ENCODE measurements around the gene RASGRF1. TPM values are rescaled to one million over a fixed set of nuclear protein-coding genes. Genes with fewer than 3 reads are reported as not detected.
"Not testable (repeated sequence)": the region's sequence is repeated elsewhere in the genome, so short reads cannot be mapped to it uniquely, and the experiment has no call there.

RASGRF1 gene
- polyA plus RNA-seq, 1 donor (not counting 4 experiments of a cell fraction or from before 2014, with no cell fraction given), result 0.08 TPM

DNA sequence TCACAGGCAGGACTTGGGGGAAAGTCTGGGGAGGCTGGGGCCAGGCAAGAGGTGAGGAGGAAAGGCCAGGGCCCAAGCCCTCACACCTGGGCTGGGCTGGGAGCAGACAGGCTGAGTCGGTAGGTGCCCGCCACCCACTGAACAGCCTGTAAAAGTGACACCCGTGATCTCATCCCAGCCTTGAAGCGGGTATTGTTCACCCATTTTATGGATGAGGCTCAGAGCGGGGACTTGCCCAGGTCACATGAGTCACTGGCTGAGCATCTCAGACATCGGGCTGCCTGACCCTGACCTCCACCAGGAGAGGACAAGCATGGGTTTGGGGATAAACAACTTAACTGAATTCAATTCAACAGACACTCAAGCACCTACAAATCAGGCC, 93.7 kb downstream of the RASGRF1 start:
- FAIRE-seq (no peak), DNase-seq (ENCODE audit: low read depth, low spot score) (no peak)
- no peak for TF ChIP-seq EZH2 (IDR thresholded peaks at IDR 0.05; ENCODE audit: low read length)
- TF ChIP-seq, protein P1, sequence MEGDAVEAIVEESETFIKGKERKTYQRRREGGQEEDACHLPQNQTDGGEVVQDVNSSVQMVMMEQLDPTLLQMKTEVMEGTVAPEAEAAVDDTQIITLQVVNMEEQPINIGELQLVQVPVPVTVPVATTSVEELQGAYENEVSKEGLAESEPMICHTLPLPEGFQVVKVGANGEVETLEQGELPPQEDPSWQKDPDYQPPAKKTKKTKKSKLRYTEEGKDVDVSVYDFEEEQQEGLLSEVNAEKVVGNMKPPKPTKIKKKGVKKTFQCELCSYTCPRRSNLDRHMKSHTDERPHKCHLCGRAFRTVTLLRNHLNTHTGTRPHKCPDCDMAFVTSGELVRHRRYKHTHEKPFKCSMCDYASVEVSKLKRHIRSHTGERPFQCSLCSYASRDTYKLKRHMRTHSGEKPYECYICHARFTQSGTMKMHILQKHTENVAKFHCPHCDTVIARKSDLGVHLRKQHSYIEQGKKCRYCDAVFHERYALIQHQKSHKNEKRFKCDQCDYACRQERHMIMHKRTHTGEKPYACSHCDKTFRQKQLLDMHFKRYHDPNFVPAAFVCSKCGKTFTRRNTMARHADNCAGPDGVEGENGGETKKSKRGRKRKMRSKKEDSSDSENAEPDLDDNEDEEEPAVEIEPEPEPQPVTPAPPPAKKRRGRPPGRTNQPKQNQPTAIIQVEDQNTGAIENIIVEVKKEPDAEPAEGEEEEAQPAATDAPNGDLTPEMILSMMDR (optimal IDR thresholded peaks at IDR 0.05 in 1 of 3, IDR thresholded peaks at IDR 0.05 in 1 of 3, conservative IDR thresholded peaks at IDR 0.05 in 1 of 3; ENCODE audit: extremely low read depth in 1 of 3, insufficient read depth in 2 of 3, low read length in 3 of 3), result no peak
- Histone ChIP-seq H4K20me1 (ENCODE audit: control insufficient read depth, extremely low read depth, insufficient read depth, low read length) (no peaks in the 10 kb centered on the region), H3K79me2 (ENCODE audit: control insufficient read depth, insufficient read depth, low read length) (no peaks in the 10 kb centered on the region), H3K9me1 (ENCODE audit: control insufficient read depth, extremely low read depth, insufficient read depth, low read length) (no peaks in the 10 kb centered on the region), H3K9me3 (ENCODE audit: control insufficient read depth, low read depth, low read length) (no peaks in the 10 kb centered on the region), H3K4me3 (ENCODE audit: control insufficient read depth in 2 of 3, extremely low read depth in 1 of 3, insufficient read depth in 2 of 3, low read depth in 1 of 3, low read length in 3 of 3) (no peak overlapping the region), H3K9ac (ENCODE audit: control insufficient read depth, extremely low read depth, insufficient read depth, low read length) (no peak overlapping the region), H3K36me3 (ENCODE audit: control insufficient read depth in 2 of 2, extremely low read depth in 1 of 2, insufficient read depth in 2 of 2, low read length in 2 of 2) (no peaks in the 10 kb centered on the region), H3K27me3 (ENCODE audit: control insufficient read depth, extremely low read depth, insufficient read depth, low read length) (no peaks in the 10 kb centered on the region), H3K4me2 (ENCODE audit: control insufficient read depth, extremely low read depth, insufficient read depth, low read depth, low read length) (no peak overlapping the region), H3K4me1 (ENCODE audit: control insufficient read depth, extremely low read depth, insufficient read depth, low read length) (no peaks in the 10 kb centered on the region), H3K27ac (ENCODE audit: control insufficient read depth, insufficient read depth, low read length) (no peak overlapping the region), H2AFZ (ENCODE audit: control insufficient read depth, low read length) (no peak overlapping the region)
- dilution Hi-C loops (cut with MboI; ENCODE audit: extremely low pct_ligation_motif_present, low sequenced_read_pairs), result no loop called here

DNA sequence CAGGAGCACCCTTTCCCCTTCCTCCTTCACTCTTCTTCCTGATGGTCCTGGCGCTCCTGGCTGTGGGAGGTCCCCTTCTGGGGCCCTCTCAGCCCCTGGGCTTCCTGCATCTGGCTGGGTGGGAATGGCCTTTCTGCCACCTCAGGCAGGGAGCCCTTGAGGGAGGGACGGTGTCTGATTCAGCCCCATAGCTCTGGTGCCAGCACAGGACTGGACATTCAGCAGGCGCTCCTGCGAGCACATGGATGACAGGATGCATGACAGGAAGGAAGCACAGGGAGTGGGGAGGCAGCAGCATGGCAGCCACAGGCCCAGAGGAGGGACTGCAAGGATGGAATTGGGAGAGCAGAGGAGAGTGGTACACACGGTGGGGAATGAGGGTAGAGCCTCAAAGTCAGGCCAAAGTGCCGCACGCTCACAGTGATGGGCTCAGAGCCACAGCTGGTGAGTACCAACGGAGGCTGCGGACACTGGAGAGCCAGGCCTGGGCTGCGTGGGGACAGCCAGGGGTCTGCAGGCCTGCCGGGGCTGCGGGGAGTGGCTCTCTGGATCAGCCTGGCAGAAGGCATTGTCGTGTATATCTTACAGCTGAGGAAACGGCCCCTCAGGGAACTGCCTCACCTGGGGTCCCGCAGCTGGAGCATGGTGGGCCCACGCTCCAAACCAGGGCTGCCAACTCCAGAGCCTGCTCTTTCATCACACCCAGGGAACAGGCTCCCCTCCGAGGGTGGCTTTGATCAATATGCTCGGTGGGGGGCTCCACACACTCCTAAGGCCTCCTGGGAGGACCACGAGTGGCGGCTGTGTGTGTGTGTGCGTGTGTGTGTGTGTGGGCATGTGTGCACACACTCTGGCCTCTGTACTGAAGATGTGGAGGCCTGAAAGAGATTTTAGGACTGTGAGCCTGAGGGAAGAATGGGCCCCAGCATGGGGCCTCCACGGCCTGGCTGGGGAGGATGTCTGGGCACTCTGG, 94.4 kb downstream of the RASGRF1 start:
- H3K36me3 ChIP-seq (ENCODE audit: control insufficient read depth in 2 of 2, extremely low read depth in 1 of 2, insufficient read depth in 2 of 2, low read length in 2 of 2), result no peaks in the 10 kb centered on the region
- no peak overlapping the region for H2AFZ ChIP-seq (ENCODE audit: control insufficient read depth, low read length)
- no peak for FAIRE-seq
- no peak for TF ChIP-seq EZH2 (IDR thresholded peaks at IDR 0.05; ENCODE audit: low read length)
- TF ChIP-seq, protein P1 (optimal IDR thresholded peaks at IDR 0.05 in 1 of 3, IDR thresholded peaks at IDR 0.05 in 1 of 3, conservative IDR thresholded peaks at IDR 0.05 in 1 of 3; ENCODE audit: extremely low read depth in 1 of 3, insufficient read depth in 2 of 3, low read length in 3 of 3), result no peak
- no peak overlapping the region for H3K4me3 ChIP-seq (ENCODE audit: control insufficient read depth in 2 of 3, extremely low read depth in 1 of 3, insufficient read depth in 2 of 3, low read depth in 1 of 3, low read length in 3 of 3)
- H3K79me2 ChIP-seq (ENCODE audit: control insufficient read depth, insufficient read depth, low read length), result no peaks in the 10 kb centered on the region
- no peak for DNase-seq (ENCODE audit: low read depth, low spot score)
- no peak overlapping the region for H3K27ac ChIP-seq (ENCODE audit: control insufficient read depth, insufficient read depth, low read length)
- H3K9ac ChIP-seq (ENCODE audit: control insufficient read depth, extremely low read depth, insufficient read depth, low read length), result no peak overlapping the region
- dilution Hi-C loops (cut with MboI; ENCODE audit: extremely low pct_ligation_motif_present, low sequenced_read_pairs), result no loop called here
- no peaks in the 10 kb centered on the region for H3K9me1 ChIP-seq (ENCODE audit: control insufficient read depth, extremely low read depth, insufficient read depth, low read length)
- H3K27me3 ChIP-seq (ENCODE audit: control insufficient read depth, extremely low read depth, insufficient read depth, low read length), result no peaks in the 10 kb centered on the region
- no peaks in the 10 kb centered on the region for H3K9me3 ChIP-seq (ENCODE audit: control insufficient read depth, low read depth, low read length)
- H3K4me2 ChIP-seq (ENCODE audit: control insufficient read depth, extremely low read depth, insufficient read depth, low read depth, low read length), result no peak overlapping the region
- H4K20me1 ChIP-seq (ENCODE audit: control insufficient read depth, extremely low read depth, insufficient read depth, low read length), result no peaks in the 10 kb centered on the region
- peaks cover 2% of the 10 kb centered on the region for H3K4me1 ChIP-seq (ENCODE audit: control insufficient read depth, extremely low read depth, insufficient read depth, low read length)

DNA sequence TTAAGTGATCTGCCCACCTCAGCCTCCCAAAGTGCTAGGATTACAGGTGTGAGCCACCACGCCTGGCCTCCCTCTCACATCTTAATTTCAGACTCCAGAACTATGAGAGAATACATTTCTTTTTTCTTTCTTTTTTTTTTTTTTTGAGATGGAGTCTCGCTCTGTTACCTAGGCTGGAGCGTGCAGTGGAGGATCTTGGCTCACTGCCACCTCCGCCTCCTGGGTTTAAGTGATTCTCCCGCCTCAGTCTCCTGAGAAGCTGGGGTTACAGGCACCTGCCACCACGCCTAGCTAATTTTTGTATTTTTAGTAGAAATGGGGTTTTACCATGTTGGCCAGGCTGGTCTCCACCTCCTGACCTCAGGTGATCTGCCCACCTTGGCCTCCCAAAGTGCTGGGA, 95.4 kb downstream of the RASGRF1 start:
- H3K9ac ChIP-seq (ENCODE audit: control insufficient read depth, extremely low read depth, insufficient read depth, low read length); H3K27ac ChIP-seq (ENCODE audit: control insufficient read depth, insufficient read depth, low read length); H3K27me3 ChIP-seq (ENCODE audit: control insufficient read depth, extremely low read depth, insufficient read depth, low read length); H3K4me2 ChIP-seq (ENCODE audit: control insufficient read depth, extremely low read depth, insufficient read depth, low read depth, low read length); H3K4me3 ChIP-seq (ENCODE audit: control insufficient read depth in 2 of 3, extremely low read depth in 1 of 3, insufficient read depth in 2 of 3, low read depth in 1 of 3, low read length in 3 of 3); FAIRE-seq; H3K9me3 ChIP-seq (ENCODE audit: control insufficient read depth, low read depth, low read length); H3K36me3 ChIP-seq (ENCODE audit: control insufficient read depth in 2 of 2, extremely low read depth in 1 of 2, insufficient read depth in 2 of 2, low read length in 2 of 2); H3K79me2 ChIP-seq (ENCODE audit: control insufficient read depth, insufficient read depth, low read length); DNase-seq (ENCODE audit: low read depth, low spot score); dilution Hi-C loops (cut with MboI; ENCODE audit: extremely low pct_ligation_motif_present, low sequenced_read_pairs); H2AFZ ChIP-seq (ENCODE audit: control insufficient read depth, low read length); H3K9me1 ChIP-seq (ENCODE audit: control insufficient read depth, extremely low read depth, insufficient read depth, low read length); H3K4me1 ChIP-seq (ENCODE audit: control insufficient read depth, extremely low read depth, insufficient read depth, low read length); H4K20me1 ChIP-seq (ENCODE audit: control insufficient read depth, extremely low read depth, insufficient read depth, low read length): not testable (repeated sequence)
